Testis (tissue), 2 donors: ENCODE results near the gene EFNB3.
A peak's percentile ranks its signal among the peaks of the same experiment; 100 is the strongest.

ENCODE experiments used
- POLR2A ChIP-seq: fragments of 450-650 bp; IDR thresholded peaks from one replicate; pipeline ENCODE4 v1.6.1; 2017; ENCODE audit warnings: antibody characterized with exemption, mild to moderate bottlenecking, moderate library complexity
- TF ChIP-seq, protein P1 (sequence below), 3 experiments: fragments of 450-650 bp in 2 of 3; fragments of 200-600 bp in 1 of 3; sonication (generic) in 1 of 3; IDR thresholded peaks; one replicate each; pipeline ENCODE4 v1.5.1; 2016 to 2019; ENCODE audit warnings: antibody characterized with exemption in 3 of 3, mild to moderate bottlenecking in 2 of 3, moderate library complexity in 1 of 3

DNA sequence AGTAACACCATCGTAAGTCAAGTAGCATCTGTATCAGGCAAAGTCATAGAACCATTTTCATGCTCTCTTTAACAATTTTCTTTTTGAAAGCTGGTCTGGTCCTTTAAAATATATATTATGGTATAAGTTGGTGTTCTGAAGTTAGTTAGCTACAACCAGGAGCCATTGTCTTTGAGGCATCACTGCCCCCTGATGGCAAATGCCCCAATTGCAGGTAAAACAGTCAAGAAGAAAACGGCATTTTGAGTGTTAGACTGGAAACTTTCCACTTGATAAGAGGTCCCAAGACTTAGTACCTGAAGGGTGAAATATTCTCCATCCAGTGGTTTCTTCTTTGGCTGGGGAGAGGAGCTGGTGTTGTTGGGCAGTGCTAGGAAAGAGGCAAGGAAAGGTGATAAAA is 31.8 kb upstream of the EFNB3 start:
- no peak for TF ChIP-seq POLR2A
- TF ChIP-seq, protein P1, sequence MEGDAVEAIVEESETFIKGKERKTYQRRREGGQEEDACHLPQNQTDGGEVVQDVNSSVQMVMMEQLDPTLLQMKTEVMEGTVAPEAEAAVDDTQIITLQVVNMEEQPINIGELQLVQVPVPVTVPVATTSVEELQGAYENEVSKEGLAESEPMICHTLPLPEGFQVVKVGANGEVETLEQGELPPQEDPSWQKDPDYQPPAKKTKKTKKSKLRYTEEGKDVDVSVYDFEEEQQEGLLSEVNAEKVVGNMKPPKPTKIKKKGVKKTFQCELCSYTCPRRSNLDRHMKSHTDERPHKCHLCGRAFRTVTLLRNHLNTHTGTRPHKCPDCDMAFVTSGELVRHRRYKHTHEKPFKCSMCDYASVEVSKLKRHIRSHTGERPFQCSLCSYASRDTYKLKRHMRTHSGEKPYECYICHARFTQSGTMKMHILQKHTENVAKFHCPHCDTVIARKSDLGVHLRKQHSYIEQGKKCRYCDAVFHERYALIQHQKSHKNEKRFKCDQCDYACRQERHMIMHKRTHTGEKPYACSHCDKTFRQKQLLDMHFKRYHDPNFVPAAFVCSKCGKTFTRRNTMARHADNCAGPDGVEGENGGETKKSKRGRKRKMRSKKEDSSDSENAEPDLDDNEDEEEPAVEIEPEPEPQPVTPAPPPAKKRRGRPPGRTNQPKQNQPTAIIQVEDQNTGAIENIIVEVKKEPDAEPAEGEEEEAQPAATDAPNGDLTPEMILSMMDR (IDR thresholded peaks at IDR 0.05), result peak in 1 of 3 experiments; percentile 25
